SKM-1 (cell line): ENCODE measurements around the gene ZNF606.
"Not testable (repeated sequence)": the region's sequence is repeated elsewhere in the genome, so short reads cannot be mapped to it uniquely, and the experiment has no call there.

ENCODE experiments used
- DNase-seq: peaks from one replicate; lab custom pipeline; 2025; ENCODE audit not compliant: unreplicated experiment; lab: John Stamatoyannopoulos, UW

ZNF606 gene

DNA sequence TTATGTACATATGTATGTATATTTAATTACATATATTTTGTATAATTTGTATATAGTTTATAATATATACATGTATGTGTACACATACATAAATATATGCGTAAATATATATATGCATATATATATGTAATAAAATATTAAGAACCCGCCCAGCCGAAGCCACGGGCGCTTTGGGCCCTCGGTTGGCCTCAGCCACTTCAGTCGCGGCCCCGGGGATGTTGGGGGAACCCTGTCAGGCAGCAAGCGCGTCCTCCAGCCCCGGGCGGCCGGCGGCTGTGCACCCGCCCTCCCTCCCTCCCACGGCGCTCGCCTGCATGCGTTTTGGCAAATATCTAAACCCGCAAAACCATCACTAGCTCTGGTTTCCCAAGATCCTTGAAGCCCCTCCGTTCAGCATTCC is 7.9 kb upstream of the ZNF606 start:
- no peak for DNase-seq

DNA sequence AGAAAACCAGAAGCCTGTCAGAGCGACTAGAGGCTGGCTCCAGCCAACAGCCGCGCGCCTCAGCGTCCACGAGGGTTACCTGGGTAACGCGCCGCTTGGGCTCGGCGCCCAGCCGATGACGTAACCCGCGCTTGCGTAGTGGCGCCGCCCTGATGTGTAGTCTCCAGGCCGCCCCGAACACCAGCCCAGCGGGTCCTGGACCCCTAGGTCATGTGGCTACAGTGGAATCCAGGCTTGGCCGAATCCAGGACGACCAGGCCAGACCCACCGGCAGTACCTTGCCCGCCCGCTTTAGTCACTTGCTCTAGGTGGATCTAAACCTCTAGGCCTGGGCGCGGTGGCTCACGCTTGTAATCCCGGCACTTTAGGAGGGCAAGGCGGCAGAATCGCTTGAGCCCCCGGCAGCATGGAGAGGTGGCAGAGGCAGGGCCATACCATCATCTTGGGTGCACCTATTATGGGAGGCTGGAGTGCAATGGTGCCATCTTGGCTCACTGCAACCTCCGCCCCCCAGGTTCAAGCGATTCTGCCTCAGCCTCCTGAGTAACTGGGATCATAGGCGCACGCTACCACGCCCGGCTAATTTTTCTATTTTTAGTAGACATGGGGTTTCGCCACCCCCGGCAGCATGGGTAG is 7.2 kb upstream of the ZNF606 start:
- no peak for DNase-seq

DNA sequence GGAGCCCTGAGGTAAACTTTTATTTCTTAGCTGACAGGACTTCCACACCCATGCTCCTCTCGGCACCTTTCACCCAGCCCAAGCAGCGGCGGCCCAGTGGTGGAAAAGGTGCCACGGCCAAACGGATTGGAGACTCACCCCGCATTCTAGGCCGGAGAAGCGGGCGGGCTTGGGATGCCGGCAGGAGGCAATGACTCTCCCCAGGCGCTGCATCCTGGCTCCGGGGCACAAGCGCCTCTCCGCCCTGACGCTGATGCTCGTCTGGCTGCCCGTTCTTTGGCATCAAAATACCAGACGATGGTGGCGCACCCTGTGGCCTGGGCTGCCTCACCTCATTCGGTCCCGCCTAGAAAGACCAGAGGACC is 6.7 kb upstream of the ZNF606 start:
- no peak for DNase-seq

DNA sequence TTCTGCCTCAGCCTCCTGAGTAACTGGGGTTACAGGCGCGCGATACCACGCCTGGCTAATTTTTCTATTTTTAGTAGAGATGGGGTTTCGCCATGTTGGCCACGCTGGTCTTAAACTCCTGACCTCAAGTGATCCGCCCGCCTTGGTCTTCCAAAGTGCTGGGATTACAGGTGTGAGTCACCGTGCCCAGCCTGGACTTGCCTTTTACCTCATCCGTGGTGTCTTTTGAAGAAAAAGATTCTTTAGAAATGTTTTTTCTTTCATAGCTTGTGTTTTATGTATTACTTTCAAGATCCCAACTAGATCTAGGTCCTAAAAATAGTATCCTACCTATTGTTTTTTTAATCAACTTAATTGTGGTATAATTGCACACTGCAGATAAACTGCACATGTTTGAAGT is 6.3 kb upstream of the ZNF606 start:
- not testable (repeated sequence) for DNase-seq

DNA sequence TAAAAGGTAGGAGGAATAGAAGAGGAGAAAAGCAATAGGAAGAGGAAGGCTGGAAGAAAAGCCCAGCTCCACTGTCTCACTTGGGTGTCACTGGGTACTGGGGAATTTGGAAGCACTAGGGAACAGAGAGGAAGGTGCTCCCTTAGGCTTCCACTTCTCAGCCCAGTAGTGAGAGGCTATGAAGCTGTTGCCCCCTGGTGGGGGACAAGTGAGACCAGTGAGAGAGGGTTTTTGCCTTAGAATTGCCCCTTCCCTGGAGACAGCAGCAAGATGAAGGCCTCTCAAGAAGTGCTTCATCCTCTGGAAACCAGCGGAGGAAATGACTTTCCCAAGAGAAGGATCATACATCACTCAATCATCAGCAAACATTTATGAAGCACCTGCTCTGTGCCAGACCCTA is 4.7 kb upstream of the ZNF606 start:
- DNase-seq = no peak

DNA sequence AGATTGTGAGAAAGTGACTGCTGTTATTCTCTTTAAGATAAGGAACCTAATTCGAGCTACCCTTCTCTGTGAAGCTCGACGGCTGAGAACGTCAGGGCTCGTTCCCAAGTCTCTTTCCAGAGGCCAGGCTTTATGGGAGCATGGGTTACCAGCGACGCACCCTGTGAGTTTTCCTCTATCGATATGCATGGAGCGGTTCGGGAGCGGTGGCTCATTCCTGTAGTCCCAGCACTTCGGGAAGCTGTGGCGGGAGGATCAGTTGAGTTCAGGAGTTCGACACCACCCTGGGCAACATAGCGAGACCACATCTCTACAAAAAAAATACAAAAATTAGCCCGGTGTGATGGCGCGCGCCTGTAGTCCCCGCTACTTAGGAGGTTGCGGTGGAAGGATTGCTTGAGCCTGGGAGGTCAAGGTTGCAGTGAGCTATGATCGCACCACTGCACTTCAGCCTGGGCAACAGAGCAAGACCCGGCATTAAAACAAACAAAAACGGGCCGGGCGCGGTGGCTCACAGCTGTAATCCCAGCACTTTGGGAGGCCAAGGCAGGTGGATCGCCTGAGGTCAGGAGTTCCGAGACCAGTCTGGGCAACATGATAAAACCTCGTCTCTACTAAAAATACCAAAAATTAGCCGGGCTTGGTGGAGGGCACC is 681 bp upstream of the ZNF606 start:
- DNase-seq = no peak

DNA sequence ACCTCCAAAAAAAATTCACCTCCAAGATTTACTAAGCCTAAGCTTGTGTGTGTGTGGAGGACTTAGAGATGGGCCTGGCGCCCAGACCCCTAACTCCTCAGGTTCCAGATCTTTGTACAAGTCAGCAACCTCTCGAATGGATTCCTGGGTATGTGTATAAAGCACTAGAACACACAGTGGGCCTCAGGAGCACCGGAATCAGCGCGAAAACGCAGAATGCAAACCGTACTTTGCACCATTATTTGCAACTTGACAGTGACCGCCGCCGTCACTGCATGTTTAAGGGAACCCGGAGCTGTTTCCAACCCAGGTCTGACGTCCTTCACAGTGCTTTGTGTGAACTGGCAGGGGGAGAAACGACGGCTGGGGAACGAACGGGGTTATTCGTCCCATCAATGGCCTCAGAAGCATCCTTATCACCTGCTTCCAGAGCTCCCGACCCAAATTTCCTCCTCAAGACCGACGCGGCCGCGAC is 688 bp downstream of the ZNF606 start:
- DNase-seq = no peak

DNA sequence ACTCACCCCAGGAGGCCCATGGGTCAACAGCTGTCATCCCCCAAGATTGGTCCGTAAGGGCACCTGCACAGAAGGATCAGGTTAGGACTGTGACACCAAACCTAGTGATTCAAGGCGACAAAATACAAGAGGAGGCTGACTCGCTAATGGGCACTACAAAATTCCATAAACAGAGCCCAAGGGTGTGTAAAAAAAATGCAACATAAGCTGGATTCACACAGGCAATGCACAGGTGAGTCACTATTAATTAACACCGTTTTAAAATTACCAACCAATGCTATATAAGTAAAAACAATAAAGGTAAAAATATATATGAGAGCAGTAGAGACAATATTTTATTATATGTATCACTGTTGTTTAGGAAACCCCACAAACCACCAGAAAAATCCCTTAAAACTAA is 1.9 kb downstream of the ZNF606 start:
- no peak for DNase-seq

DNA sequence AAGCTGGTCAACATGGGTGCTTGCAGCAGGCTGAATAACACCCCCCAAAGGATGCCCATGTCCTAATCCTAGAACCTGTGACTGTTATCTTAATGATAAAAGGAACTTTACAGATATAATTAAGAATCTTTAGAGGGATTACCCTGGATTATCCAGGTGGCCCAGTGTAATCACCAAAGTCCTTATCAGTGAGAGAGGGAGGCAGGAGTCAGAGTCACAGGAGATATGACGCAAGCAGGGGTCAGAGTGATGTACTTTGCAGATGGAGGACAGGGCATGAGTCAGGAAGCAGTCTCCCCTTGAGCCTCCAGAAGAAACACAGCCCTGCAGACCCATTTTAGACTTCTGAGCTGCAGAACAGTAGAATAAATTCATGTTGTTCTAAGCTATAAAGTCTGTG is 9.8 kb downstream of the ZNF606 start:
- no peak for DNase-seq

DNA sequence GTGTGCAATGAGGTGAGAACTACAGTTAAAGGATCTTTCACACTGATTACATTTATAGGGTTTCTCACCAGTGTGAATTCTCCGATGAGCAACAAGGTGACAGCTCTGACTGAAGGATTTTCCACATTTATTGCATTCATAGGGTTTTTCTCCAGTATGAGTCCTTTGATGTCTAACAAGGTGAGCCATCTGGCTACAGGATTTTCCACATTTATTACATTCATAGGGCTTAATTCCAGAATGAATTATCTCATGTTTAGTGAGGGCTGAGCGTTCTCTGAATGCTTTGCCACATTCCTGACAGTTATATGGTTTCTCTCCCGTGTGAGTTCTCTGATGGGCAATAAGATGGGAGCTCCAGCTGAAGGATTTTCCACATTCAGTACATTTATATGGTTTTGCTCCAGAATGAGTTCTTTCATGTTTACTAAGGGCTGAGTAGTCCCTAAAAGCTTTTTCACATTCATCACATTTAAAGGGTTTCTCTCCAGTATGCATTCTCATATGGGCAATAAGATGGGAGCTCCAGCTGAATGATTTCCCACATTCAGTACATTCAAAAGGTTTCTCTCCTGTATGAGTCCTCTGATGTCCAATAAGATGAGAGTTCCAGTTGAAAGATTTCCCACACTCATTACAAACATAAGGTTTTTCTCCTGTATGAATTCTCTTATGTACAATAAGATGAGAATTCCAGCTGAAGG is 23.9 kb downstream of the ZNF606 start:
- no peak for DNase-seq

DNA sequence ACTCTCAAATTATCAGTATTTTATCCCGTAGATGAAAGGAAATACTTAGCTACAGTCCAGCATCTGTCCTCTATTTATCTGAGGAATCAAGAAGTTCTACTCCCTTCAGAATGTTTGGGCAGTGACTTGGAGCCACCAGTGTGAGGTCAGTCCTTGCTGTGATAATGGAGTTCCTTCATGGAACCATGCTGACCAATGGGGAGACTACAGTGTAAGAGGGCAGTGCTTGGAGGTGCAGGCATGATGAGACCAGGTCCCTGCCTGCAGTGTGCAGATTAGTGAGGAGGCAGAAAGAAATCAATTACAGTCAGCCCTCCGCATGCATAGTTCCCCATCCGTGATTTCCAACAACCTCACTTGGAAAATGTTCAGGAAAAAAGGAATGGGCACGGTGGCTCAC is 28.2 kb downstream of the ZNF606 start, which contains the start of gene C19orf18:
C19orf18 (minus strand) TSS at position 101 of the 400 bp plus-strand sequence. CDS start 102 bp downstream, outside the sequence.
- DNase-seq = no peak

DNA sequence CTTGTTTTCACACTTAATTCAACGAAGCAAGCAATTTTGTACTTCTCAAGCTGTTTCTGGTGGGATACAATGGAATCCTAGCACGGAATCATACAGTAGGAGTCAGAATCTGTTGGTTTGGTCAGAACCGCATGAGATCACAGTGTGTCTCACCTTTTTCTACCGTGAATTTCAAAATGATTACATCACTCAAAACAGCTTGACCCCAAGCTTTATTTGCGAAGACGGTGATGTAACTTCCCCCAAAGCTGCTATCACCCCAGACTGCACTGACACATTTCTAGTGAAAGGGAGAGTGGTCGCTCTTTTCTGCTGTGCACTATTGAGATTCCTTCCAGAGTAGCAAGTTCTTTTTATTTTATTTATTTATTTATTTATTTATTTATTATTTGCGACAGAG is 37.9 kb downstream of the ZNF606 start:
- DNase-seq = no peak

DNA sequence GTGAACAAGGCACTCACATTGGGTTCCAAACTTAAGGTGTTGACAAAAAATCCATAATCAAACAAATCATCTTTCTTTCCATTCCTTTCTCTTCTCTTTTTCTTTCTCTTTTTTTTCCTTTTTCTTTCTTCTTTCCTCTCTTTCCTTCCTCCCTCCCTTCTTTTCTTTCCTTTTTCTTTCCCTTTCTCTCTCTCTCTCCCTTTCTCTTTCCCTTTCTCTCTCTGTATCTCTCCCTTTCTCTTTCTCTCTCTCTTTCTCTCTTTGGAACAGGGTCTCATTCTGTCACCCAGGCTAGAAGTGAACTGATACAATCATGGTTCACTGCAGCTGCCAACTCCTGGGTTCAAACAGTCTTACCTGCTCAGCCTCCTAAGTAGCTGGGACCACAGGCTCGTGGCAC is 40.8 kb downstream of the ZNF606 start:
- no peak for DNase-seq

DNA sequence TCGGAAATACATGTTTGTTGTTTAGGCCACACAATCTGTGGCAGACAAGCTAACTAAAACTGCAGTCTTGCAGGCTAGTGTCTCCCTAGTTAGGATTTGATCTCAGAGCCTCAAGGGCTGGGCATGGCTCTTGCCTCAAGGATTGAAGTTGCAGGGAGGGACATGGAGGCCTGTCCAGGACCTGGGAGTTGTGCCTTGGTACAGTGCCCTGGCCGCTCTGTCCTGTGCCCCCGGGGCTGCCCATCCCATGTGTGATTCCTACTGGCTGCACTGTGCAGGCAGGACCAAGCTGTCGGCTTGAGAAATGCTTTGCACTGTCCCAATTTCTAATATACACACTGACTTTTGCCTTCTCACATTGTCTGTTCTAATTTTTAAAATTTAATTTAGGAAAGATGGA is 47.6 kb downstream of the ZNF606 start:
- DNase-seq = no peak

DNA sequence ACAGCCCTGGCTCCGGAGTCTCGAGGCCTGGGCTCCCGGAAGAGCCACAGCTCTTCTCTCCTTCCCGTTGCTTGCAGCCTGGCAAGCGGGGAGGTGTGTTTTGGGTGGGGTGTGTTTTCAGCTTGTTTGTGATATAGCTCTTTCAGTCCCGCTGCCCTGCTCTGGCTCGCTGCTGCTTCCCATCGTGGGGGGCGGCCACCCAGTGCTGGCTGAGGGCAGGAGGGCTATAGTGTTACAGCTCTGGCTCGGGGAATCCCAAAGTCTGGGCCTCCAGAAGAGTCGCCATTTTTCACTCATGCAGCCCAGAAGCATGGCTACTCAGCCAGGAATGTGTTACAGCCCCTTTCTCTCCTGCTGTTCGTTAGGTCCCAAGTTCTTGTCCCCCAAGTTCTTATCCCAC is 52.9 kb downstream of the ZNF606 start:
- DNase-seq = no peak

DNA sequence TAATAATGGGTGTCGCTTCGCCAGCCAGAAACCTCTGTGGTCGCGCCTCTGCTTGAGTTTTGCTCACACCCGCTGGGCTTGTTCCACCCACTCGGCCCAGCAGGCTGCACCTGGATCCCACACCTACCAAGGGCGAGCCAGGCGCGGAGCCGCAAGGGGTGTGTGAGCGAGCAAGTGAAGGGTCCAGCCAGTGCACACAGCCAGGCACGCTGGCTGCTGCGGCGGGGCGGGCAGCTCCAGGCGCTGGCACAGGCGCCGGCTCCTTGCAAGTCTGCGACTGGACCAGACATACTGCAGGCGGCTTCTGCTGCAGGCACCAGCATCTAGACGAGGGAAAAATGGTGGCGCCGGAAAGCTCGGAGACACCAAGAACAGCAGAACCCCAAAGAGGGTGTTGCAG is 53.3 kb downstream of the ZNF606 start:
- DNase-seq = no peak

DNA sequence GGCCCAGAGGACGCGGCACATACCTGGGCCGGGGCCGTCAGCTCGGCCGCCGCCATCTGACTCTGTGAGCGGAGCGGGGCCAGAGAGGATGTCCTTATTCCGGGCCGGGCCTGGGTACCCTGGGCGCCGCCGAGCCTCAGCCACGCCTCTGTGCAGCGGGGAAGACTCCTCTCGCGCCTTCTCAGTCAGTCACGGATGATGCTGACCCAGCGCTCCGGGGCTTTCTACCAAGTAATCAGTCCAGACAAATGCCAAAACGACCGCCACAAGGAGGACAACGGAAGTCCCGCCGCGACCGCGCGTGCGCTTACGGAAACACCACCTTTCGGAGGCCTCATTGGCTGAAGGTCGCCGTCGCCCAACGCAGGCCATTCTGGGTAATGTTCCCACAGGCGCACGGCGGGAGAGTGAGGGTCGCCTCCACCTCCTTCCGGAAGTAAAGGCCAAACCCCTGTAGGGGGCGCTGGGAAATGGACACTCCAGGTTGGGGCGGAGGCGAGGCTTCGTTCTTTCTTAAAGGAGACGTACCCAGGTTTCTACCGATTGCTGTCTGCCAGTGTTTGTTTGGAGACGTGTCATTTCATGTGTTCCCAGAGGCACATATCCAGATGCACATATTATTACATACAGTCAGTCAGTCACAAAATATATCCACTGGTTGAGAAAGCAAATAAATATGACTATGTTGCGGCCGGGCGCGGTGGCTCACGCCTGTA is 55.0 kb downstream of the ZNF606 start, which contains the start of gene ZNF256:
ZNF256 (minus strand) TSS at position 288 of the 716 bp plus-strand sequence; CDS start at position 56, 232 bp downstream.
- no peak for DNase-seq

DNA sequence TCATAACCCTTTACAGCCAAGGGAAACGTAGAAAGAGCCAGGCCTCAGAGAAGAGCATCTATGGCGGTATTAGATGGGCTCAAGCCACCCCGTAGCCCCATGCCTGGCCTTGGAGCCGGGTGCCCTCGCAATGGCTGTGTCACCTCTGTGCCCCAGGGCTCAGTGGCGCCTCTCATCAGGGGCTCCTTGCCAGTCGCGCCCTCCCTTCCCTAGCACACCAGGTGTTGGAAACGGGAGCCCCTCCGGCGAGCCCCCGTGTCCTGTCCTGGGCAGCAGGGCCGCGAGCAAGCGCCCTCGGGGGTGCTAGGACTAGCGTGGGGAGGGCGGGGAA is 55.6 kb downstream of the ZNF606 start:
- no peak for DNase-seq

DNA sequence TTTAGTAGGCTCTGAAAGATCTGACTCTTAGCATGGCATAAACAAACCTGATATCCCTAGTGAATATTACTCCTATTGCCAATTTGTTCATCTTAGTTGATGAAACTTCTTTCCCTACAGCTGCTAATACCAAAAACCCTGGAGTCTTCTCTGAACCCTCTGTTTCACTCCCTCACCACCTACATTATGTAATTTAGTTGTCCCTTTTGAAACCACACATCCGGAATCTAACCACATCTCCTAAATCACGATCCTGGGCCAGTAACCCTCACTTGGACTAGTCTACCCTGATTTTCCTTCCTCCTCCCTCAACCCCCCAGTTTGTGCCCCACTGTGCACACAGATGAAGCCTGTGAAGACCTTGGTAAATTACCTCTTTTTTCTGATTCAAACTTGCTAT is 56.3 kb downstream of the ZNF606 start:
- DNase-seq = no peak

DNA sequence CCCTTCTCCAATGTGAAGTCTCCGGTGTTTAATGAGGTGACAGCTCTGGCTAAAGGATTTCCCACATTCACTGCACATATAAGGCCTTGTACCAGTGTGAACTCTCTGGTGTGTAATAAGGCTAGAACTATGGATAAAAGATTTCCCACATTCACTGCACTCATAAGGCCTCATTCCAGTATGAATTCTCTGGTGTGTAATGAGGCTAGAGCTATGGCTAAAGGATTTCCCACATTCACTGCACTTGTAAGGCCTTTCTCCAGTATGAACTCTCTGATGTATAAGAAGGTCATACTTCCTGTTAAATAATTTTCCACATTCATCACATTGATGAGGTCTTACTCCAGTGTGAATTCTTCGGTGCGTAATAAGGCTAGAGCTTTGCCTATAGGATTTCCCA is 61.0 kb downstream of the ZNF606 start:
- DNase-seq = no peak

DNA sequence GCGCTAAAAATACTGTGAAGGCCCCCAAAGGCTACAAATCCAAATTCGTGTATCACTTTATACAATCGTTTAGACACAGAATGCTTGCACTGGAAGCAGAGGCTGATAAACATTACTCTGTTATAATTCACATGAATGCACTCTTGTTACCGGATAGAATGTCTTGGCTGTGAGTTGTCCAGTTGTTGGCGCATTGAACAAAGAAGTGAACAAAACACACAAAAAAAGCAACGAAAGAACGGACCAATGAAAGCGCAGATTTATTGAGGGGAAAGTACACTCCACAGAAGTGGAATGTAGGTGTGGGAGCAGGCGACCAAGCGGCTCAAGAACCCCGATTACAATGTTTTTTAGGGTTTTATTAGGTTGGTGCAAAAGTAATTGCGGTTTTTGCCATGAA is 66.9 kb downstream of the ZNF606 start:
- no peak for DNase-seq
